HL-60/S4 treated with phorbol 12-myristate 13-acetate at 8.2 ng/mL for 4 days and 3 days (cell line): ENCODE data around the gene LONRF2.

Experiments used
- in situ Hi-C: fragments of 300-500 bp; cut with MboI; formaldehyde crosslinking; loops from 2 replicates; pipeline ENCODE4 v1.15.0; 2022; ENCODE audit warnings: low sequenced_read_pairs

Gene LONRF2

GRCh38 chr2:100301881-100302584 is 20.3 kb downstream of the LONRF2 start:
- in situ Hi-C loops = no loop called here

- in situ Hi-C loops = no loop called here
Measured at GRCh38 chr2:100299548-100299947, 22.8 kb downstream of the LONRF2 start.

GRCh38 chr2:100297511-100297910 is 24.8 kb downstream of the LONRF2 start:
- in situ Hi-C loops = no loop called here

DNA sequence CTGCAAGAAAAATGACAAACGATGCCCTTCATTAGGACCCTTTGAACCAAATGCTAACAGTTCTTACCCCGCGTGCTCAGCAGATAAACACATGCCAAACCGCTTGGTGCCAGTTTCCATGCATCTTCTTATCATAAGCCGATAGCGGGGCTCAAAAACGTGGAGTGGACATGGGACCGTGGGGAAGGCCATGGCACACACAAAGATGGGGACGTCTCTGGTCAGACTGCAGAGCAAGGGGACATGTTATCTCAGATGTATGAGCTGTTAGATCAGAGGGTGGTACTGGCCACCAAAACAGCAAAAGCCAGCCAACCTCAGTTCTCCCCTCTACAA is 28.2 kb downstream of the LONRF2 start:
- in situ Hi-C loops = no loop called here

DNA sequence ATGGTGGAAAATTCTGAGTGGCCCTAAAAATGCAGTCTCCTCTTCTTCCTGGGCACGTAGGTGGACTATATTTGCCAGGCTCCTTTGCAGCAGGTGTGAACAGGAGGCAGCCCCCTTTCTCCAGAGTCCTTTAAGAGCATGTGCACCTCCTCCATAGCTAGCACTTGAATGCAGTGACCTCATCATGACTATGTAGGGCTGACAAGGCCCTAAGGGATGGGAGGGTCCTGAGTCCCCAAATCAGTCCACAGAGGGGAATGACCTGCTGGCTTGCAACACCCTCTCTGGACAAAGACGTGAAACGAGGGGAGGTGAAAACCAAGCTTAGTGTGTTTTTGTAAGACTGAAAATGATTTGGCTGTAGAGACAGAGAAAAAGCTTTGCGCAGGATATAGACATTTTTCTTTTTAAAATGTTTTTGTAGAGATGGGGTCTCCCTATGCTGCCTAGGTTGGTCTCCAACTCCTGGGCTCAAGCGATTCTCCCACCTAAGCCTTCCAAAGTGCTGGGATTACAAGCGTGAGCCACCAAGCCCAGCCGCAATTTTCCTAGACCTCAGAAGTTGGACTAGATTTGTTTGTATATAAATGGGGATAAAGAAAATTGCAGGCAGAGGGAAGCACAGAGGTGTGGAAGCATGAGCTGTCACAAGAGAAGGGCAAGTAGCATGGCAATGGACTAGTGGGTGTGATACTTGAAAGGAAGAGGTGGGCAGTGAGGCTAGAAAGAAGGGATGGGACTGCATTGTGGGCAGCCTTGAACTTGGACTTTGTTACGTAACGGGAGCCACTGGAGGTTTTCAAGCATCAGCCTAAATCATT is 28.8 kb downstream of the LONRF2 start:
- in situ Hi-C loops = no loop called here

DNA sequence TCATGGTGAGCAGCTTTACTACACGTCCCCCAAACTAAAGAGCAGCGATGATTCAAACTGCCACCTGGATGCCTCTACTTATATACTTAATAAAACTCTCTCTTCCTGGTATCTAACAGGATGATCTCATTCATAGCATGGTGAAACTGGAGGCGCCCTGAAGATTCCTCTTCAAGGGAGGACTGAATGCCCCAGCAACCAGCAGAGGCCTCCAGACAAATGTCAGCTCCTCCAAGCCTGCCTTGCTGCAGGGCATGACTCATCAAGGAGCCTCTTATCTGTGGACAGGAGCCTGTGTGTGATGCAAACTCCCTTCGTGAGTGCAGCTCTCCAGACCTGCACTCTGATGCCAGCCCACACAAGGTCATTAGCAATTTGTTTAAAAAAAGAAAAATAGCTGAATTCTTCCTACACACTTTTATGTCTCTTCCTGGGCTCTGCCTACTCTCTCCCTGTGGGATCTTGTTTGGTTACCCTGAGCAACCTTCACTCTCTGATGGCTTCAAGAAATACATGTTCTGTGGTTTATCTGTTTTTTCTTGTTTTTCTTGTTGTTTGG is 30.2 kb downstream of the LONRF2 start:
- in situ Hi-C loops = no loop called here

GRCh38 chr2:100291152-100291970 is 30.9 kb downstream of the LONRF2 start:
- in situ Hi-C loops = no loop called here

DNA sequence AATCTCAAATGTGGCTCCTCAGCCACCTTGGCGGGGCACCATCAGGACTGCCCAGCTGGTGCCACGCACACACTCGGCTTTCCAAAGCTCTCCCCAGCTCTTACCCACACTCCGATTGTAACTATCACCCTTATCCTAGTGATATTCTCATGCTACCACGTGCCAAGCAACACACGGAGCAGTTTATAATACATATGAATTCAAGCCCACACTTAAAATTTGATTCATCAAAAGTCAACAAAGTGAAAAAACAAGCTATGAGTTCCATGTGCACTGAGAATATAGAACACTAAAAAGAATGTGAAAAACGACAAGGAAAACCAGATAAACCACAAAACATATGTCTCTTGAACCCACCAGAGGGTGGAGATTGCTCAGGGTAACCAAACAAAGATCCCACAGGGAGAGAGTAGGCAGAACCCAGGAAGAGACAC is 31.6 kb downstream of the LONRF2 start:
- in situ Hi-C loops = no loop called here

- in situ Hi-C loops = no loop called here
Measured at GRCh38 chr2:100289020-100289419, 33.3 kb downstream of the LONRF2 start.

DNA sequence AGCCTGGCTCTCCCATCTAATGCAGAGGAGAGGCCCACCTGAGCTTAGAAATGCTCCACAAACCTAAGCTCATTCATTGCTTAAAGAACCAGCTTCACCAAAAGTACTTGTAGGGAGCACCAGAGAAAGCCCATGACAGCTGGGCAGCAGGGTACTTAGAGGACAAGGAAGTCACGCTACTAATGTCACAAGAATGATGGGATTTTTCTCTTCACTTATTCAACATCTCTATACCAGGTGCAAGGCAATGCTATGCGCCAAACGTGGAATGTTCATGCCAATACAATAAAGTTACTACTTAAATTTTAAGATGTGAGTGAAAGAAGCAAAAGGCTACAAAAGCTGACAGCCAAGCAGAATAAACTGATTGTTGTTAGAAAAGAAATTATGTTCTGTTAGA is 36.0 kb downstream of the LONRF2 start:
- in situ Hi-C loops = no loop called here

GRCh38 chr2:100285691-100286090 is 36.6 kb downstream of the LONRF2 start:
- in situ Hi-C loops = no loop called here

DNA sequence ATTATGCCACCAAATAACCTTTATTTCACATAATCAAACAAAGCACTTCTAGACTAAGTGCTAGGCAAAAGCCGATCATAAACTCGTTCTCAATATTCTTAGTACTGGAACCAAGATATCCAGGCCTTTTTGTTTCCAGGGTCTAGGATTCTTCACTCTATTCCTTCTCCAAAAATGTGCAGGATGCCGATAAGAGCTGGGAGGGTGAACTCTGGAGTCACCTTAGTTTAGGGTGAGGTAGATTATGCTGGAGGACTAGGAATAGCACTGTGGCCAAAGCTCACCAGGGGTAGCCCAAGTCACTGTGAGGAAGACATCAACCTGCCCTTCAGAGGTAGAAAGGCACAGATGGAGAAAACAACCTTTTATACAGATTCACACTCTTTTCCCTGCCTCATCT is 37.3 kb downstream of the LONRF2 start:
- in situ Hi-C loops = no loop called here

- in situ Hi-C loops = no loop called here
Measured at GRCh38 chr2:100283724-100284501, 38.4 kb downstream of the LONRF2 start.

DNA sequence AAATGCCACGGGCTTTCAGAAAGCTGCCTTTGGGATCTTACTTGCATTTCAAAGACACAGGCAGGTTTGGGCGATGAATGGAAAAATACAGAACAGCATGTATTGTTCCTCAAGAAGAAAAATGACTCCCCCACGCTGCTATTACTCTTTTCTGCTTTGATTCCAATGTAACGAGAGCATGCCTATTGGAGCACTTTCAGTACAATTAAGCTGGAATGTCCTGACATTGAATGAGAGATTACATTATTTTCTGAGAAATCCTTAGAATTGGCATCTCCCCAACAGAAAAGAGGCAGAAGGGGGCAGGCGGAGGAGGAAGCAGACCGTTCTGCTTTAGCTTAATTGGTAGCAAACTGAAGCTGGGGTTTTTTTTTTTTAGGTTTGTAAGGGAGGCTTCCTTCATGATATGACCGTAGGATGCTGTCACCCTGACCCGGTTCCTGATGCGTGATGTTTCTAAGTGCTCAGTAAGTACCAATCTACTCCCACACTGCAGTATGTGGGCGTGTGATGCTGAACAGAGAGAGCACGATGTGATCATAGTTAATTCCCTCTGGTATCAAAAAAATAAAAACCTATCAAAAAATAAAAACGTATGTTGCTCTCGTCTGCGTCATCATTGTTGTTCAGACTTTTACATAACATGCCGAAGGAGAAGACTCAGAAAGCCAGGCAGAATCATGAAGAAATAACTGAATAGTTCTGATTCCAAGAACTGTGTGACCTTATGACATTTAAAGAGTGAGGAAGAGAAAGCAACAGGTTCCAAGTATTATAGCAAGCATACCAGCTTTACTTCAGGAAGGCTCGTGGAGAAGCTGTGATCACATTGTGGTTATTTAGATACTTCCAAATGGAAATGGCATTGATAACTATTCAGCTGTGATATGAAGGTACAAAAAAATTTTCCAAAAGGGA is 40.5 kb downstream of the LONRF2 start:
- in situ Hi-C loops = no loop called here

GRCh38 chr2:100279586-100280534 is 42.4 kb downstream of the LONRF2 start:
- in situ Hi-C loops = no loop called here

DNA sequence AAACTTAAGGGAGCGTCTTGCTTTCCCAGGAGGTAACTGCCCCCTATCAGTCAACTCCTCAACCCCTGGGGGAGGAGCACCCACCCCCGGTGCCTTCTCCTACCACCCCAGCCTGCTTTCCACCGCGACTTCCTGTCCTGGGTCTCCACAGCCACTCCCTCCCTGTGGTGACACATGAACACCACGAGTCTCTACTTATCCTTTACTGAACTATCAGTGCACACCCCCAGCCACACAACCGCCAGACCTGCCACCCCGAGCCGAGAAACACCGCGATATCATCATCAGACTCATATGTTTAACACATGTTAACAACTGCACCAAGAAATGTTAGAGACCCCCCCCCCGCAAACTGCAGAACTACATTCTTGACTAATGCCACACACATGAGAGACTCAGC is 43.3 kb downstream of the LONRF2 start:
- in situ Hi-C loops = no loop called here

DNA sequence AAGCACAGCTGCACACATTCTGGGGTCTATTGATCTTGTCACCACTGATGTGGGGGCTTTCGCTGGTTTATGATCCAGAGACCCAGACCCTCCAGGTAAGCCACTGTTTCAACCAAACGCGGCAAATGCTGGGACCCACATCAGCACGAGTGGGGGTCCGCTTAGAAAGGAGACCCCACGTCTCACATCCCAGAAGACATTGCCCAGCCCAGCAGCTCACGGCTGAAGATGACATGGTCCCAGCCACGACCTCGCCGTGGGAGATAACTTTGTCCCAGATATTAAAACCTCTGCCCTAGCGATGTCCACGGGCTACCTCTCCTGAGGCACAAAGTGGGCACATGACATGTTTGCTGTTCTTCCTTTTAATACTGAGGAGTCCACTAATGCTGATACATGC is 43.8 kb downstream of the LONRF2 start:
- in situ Hi-C loops = no loop called here

GRCh38 chr2:100277540-100278207 is 44.6 kb downstream of the LONRF2 start:
- in situ Hi-C loops = no loop called here
